Activated CD8-positive, alpha-beta T cell treated with anti-CD3 and anti-CD28 coated beads for 36 hours (primary cell): ENCODE results near the gene P2RY2. TPM values are rescaled to one million over a fixed set of nuclear protein-coding genes. Genes with fewer than 3 reads are reported as not detected.

Experiments
- ATAC-seq: fragments of 200-7000 bp; cut with Tn5 transposase; one replicate; pipeline ENCODE4 v1.10.0; 2021; ENCODE audit warnings: mild to moderate bottlenecking, moderate library complexity
- CTCF ChIA-PET: fragments of 350-600 bp; sonication (Branson Sonifier 250); formaldehyde crosslinking; loops from one replicate; lab custom pipeline; 2021; ENCODE audit warnings: antibody characterized with exemption; lab: Charles Lee
- POLR2A ChIA-PET: fragments of 350-600 bp; sonication (Branson Sonifier 250); formaldehyde crosslinking; loops from one replicate; lab custom pipeline; 2021; ENCODE audit warnings: antibody characterized with exemption; lab: Charles Lee
- DNase-seq: peaks from one replicate; pipeline ENCODE4 v3.0.0-alpha.2; 2020
- H3K27ac Mint-ChIP-seq: one replicate; pipeline ENCODE4 v1.8.0; 2021; ENCODE audit warnings: mild to moderate bottlenecking, mixed read lengths
- H3K27me3 Mint-ChIP-seq: one replicate; pipeline ENCODE4 v1.8.0; 2021; ENCODE audit warnings: mixed read lengths
- H3K36me3 Mint-ChIP-seq: one replicate; pipeline ENCODE4 v1.8.0; 2021; ENCODE audit warnings: low read depth, mixed read lengths
- H3K4me1 Mint-ChIP-seq: one replicate; pipeline ENCODE4 v1.8.0; 2021; ENCODE audit warnings: low read depth, mixed read lengths
- H3K4me3 Mint-ChIP-seq: one replicate; pipeline ENCODE4 v1.8.0; 2021; ENCODE audit warnings: mild to moderate bottlenecking, moderate library complexity, mixed read lengths
- H3K9me3 Mint-ChIP-seq: one replicate; pipeline ENCODE4 v1.8.0; 2021; ENCODE audit warnings: mixed read lengths
- CTCF ChIP-seq: fragments of 200-600 bp; IDR thresholded peaks from one replicate; pipeline ENCODE4 v1.8.0; 2022; ENCODE audit warnings: antibody characterized with exemption, mild to moderate bottlenecking
- intact Hi-C: fragments of 100-400 bp; cut with micrococcal nuclease; formaldehyde crosslinking; loops from one replicate; pipeline ENCODE4 v1.10.0; 2022
- total RNA-seq, 2 experiments: library from RNA; stranded (reverse); gene quantifications; one replicate each; pipeline ENCODE4 v1.2.3, GENCODE V29; 2021

Gene P2RY2
- total RNA-seq, 2 experiments from 2014 or later, result not detected

- intact Hi-C loops, result no loop called here
- ChIA-PET CTCF (interaction anchor here (1.0 to 2.6 kb wide), 5 partner anchors 9 to 77 kb away, joined by 3 to 13 read pairs (median 3); no protein-coding TSS in a partner anchor), POLR2A (interaction anchor here (0.7 kb wide), 1 partner anchor 23 kb away, joined by 4 read pairs; no protein-coding TSS in a partner anchor)
- no peaks in the 10 kb centered on the region for H3K27me3 Mint-ChIP-seq
- no peak for TF ChIP-seq CTCF
- no peak overlapping the region for H3K4me3 Mint-ChIP-seq
- no peak for DNase-seq
- H3K9me3 Mint-ChIP-seq, result no peaks in the 10 kb centered on the region
- no peak overlapping the region for H3K27ac Mint-ChIP-seq
- H3K36me3 Mint-ChIP-seq, result no peaks in the 10 kb centered on the region
- peaks cover 4% of the 10 kb centered on the region for H3K4me1 Mint-ChIP-seq
- ATAC-seq, result no peak
These were observed 65.4 kb downstream of the P2RY2 start for GRCh38 chr11:73283276-73284000.

DNA sequence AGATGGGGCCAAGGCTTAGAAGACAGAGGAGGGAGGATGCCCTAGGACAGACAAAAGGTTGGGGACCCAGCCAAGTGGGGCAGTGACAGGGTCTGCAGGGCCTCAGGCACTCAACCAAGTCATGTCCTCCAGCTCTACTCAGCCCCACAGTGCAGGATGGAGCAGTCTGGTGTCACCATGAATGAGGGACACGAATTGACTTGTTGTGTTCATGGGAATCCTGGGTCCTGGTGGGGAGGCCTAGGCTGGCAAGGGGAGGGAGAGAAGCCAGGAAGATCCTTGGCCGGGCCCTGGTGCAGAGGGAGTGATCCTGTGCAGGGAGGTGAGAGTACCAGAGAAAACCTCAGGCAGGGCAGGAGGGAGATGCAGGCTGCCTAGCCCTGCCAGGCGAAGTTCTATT lies 66.0 kb downstream of the P2RY2 start:
- TF ChIP-seq CTCF, result no peak
- intact Hi-C loops, result no loop called here
- CTCF ChIA-PET, result interaction anchor here (1.2 to 2.6 kb wide), 5 partner anchors 8 to 76 kb away, joined by 3 to 13 read pairs (median 3); no protein-coding TSS in a partner anchor
- ATAC-seq, result no peak
- peaks cover 8% of the 10 kb centered on the region for H3K4me1 Mint-ChIP-seq
- POLR2A ChIA-PET, result interaction anchor here (0.7 kb wide), 1 partner anchor 23 kb away, joined by 4 read pairs; no protein-coding TSS in a partner anchor
- no peak overlapping the region for H3K27ac Mint-ChIP-seq
- H3K9me3 Mint-ChIP-seq, result no peaks in the 10 kb centered on the region
- H3K27me3 Mint-ChIP-seq, result no peaks in the 10 kb centered on the region
- no peak overlapping the region for H3K4me3 Mint-ChIP-seq
- no peak for DNase-seq
- no peaks in the 10 kb centered on the region for H3K36me3 Mint-ChIP-seq

DNA sequence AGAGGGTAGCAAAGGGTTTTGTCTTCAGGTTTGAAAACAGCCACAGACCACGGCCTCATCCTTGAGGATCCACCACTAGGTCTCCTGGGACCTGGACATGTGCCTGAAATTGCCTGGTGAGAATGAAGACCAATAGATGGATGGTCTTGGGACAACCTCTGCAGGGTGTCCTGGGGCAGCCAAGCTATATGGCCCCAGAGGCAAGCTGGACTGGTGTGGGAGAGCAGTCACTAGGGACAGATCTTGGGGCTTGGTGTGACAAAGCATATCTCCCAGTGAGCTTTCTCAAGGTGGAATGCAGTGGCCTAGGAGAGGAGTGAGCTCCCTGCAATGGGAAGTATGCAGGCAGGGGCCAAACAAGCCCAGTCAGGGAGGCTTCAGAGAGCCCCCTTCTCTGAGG lies 67.6 kb downstream of the P2RY2 start:
- intact Hi-C loops, result no loop called here
- H3K27ac Mint-ChIP-seq, result no peak overlapping the region
- CTCF ChIA-PET, result interaction anchor here (1.1 to 1.6 kb wide), 2 partner anchors 9 to 21 kb away, joined by 3 to 5 read pairs; no protein-coding TSS in a partner anchor
- no peak for DNase-seq
- no peak for ATAC-seq
- no peak overlapping the region for H3K4me3 Mint-ChIP-seq
- POLR2A ChIA-PET, result no interaction called here
- TF ChIP-seq CTCF, result no peak
- no peaks in the 10 kb centered on the region for H3K36me3 Mint-ChIP-seq
- peaks cover 12% of the 10 kb centered on the region for H3K4me1 Mint-ChIP-seq
- H3K27me3 Mint-ChIP-seq, result no peaks in the 10 kb centered on the region
- H3K9me3 Mint-ChIP-seq, result no peaks in the 10 kb centered on the region

Other genes with a start within 250 kb of the P2RY2 start
- 10 to 100 TPM; 23.6 to 24.8 TPM for gene FCHSD2, start 76.0 kb upstream of the P2RY2 start, total RNA-seq
- gene P2RY6, start 54.1 kb downstream of the P2RY2 start, total RNA-seq, result not detected
- under 1 TPM; 0.07 to 0.41 TPM for gene ARHGEF17, start 90.0 kb downstream of the P2RY2 start, total RNA-seq
- 10 to 100 TPM; 26.6 to 29.6 TPM for gene RELT, start 158.1 kb downstream of the P2RY2 start, total RNA-seq